H1 (cell line): ENCODE data around the gene LMX1B. TPM values are rescaled to one million over a fixed set of nuclear protein-coding genes. Genes with fewer than 3 reads are reported as not detected.

Experiments
- BRCA1 ChIP-seq: IDR thresholded peaks from 2 replicates; pipeline ENCODE4 v1.6.1; 2012; ENCODE audit warnings: low read depth, low read length, improper control_type of control experiment
- EGR1 ChIP-seq: IDR thresholded peaks from 2 replicates; pipeline ENCODE4 v1.6.1; 2011; ENCODE audit warnings: low read depth, low read length, borderline replicate concordance
- EP300 ChIP-seq, 2 experiments: IDR thresholded peaks; 1 replicate in 1 of 2; 2 replicates in 1 of 2; pipeline ENCODE4 v1.6.1; 2011 to 2012; ENCODE audit warnings: low read depth in 2 of 2, low read length in 2 of 2, mild to moderate bottlenecking in 2 of 2, borderline replicate concordance in 1 of 2, inconsistent platforms in 1 of 2, moderate library complexity in 1 of 2
- FOSL1 ChIP-seq: IDR thresholded peaks from 2 replicates; pipeline ENCODE4 v1.6.1; 2011; ENCODE audit warnings: mild to moderate bottlenecking, low read depth, low read length, moderate library complexity; ENCODE audit not compliant: insufficient read depth
- GTF2F1 ChIP-seq: IDR thresholded peaks from 2 replicates; pipeline ENCODE4 v1.6.1; 2012; ENCODE audit warnings: low read depth, low read length, improper control_type of control experiment, borderline replicate concordance
- HDAC2 ChIP-seq, 2 experiments: fragments of 300-600 bp in 1 of 2; sonication (generic) in 1 of 2; IDR thresholded peaks; 2 replicates each; pipeline ENCODE4 v1.6.1; 2011 to 2012; ENCODE audit warnings: low read depth in 2 of 2, low read length in 2 of 2, mild to moderate bottlenecking in 2 of 2, moderate library complexity in 2 of 2, borderline replicate concordance in 1 of 2, inconsistent platforms in 1 of 2
- JUN ChIP-seq: IDR thresholded peaks from 2 replicates; pipeline ENCODE4 v1.6.1; 2011; ENCODE audit warnings: low read depth, mild to moderate bottlenecking, improper control_type of control experiment, low read length
- KDM4A ChIP-seq: IDR thresholded peaks from one replicate; pipeline ENCODE4 v1.7.1; 2012; ENCODE audit warnings: low read depth, mild to moderate bottlenecking, moderate library complexity, low read length, inconsistent platforms; ENCODE audit not compliant: severe bottlenecking
- KDM5A ChIP-seq: fragments of 200-600 bp; IDR thresholded peaks from 2 replicates; pipeline ENCODE4 v1.7.1; 2012; ENCODE audit warnings: mild to moderate bottlenecking, low read length, inconsistent platforms, mixed read lengths
- MAFK ChIP-seq: IDR thresholded peaks from 2 replicates; pipeline ENCODE4 v1.6.1; 2012; ENCODE audit warnings: low read depth, mild to moderate bottlenecking, improper control_type of control experiment, low read length
- PHF8 ChIP-seq: fragments of 200-600 bp; sonication (generic); conservative IDR thresholded peaks from 2 replicates; pipeline ENCODE4 v1.7.1; 2012; ENCODE audit warnings: low read depth, mild to moderate bottlenecking, inconsistent platforms, low read length, moderate library complexity
- SAP30 ChIP-seq: fragments of 300-600 bp; sonication (generic); IDR thresholded peaks from 2 replicates; pipeline ENCODE4 v1.7.1; 2012; ENCODE audit warnings: low read length, moderate library complexity, mild to moderate bottlenecking, inconsistent platforms; ENCODE audit not compliant: insufficient read depth, insufficient replicate concordance
- SIX5 ChIP-seq: IDR thresholded peaks from 2 replicates; pipeline ENCODE4 v1.6.1; 2011; ENCODE audit warnings: mild to moderate bottlenecking, low read depth, low read length
- SP1 ChIP-seq: IDR thresholded peaks from 2 replicates; pipeline ENCODE4 v1.6.1; 2011; ENCODE audit warnings: low read depth, low read length
- SP2 ChIP-seq: IDR thresholded peaks from 2 replicates; pipeline ENCODE4 v1.6.1; 2012; ENCODE audit warnings: mild to moderate bottlenecking, low read length, inconsistent platforms
- SP4 ChIP-seq: IDR thresholded peaks from 2 replicates; pipeline ENCODE4 v1.6.1; 2012; ENCODE audit warnings: low read length, inconsistent platforms
- SUZ12 ChIP-seq: fragments of 200-600 bp; sonication (generic); IDR thresholded peaks from 2 replicates; pipeline ENCODE4 v1.6.1; 2012; ENCODE audit warnings: mild to moderate bottlenecking, inconsistent platforms, low read length, moderate library complexity, mixed read lengths
- TBP ChIP-seq: IDR thresholded peaks from 2 replicates; pipeline ENCODE4 v1.6.1; 2011; ENCODE audit warnings: low read depth, low read length, improper control_type of control experiment
- TCF12 ChIP-seq: IDR thresholded peaks from 2 replicates; pipeline ENCODE4 v1.6.1; 2011; ENCODE audit warnings: low read depth, mild to moderate bottlenecking, low read length
- TEAD4 ChIP-seq: IDR thresholded peaks from 2 replicates; pipeline ENCODE4 v1.6.1; 2012; ENCODE audit warnings: low read depth, low read length, inconsistent platforms, mixed read lengths
- ZNF274 ChIP-seq: IDR thresholded peaks from 2 replicates; pipeline ENCODE4 v1.7.0; 2012; ENCODE audit warnings: low read length, borderline replicate concordance; ENCODE audit errors: extremely low read depth
- polyA plus RNA-seq, 7 experiments: library from polyadenylated mRNA; depleted of rRNA in 3 of 7; stranded (reverse) in 5 of 7; unstranded in 2 of 7; fragments of >200 nt in 5 of 7; fragments of 200-250 nt in 2 of 7; gene quantifications; 1 replicate in 5 of 7; 2 replicates in 1 of 7; 4 replicates in 1 of 7; pipeline versions ENCODE4 v1.2.1 to v1.2.3, GENCODE V29; 2011 to 2013; ENCODE audit warnings: missing spikeins in 2 of 7, mixed read lengths in 2 of 7
- total RNA-seq: library from RNA; stranded (reverse); fragmentation: NEBNext Ultra II Directional; extraction: Animal tissue kit (Norgen Biotek cat#: 25700); gene quantifications from 2 replicates; pipeline ENCODE4 v1.2.1, GENCODE V29; 2021
- TF ChIP-seq, protein P1 (sequence below), 3 experiments: IDR thresholded peaks; 1 replicate in 2 of 3; 2 replicates in 1 of 3; pipeline versions ENCODE4 v1.5.1 to v1.6.1; 2011; ENCODE audit warnings: low read length in 3 of 3, mild to moderate bottlenecking in 3 of 3, inconsistent platforms in 2 of 3, low read depth in 1 of 3, moderate library complexity in 1 of 3; ENCODE audit not compliant: insufficient read depth in 1 of 3; ENCODE audit errors: control extremely low read depth in 1 of 3

LMX1B gene
- total and polyA plus RNA-seq, 2 of the 8 experiments (the other 6 are each of a cell fraction or from before 2014, with no cell fraction given): 0.09 to 0.37 TPM

DNA sequence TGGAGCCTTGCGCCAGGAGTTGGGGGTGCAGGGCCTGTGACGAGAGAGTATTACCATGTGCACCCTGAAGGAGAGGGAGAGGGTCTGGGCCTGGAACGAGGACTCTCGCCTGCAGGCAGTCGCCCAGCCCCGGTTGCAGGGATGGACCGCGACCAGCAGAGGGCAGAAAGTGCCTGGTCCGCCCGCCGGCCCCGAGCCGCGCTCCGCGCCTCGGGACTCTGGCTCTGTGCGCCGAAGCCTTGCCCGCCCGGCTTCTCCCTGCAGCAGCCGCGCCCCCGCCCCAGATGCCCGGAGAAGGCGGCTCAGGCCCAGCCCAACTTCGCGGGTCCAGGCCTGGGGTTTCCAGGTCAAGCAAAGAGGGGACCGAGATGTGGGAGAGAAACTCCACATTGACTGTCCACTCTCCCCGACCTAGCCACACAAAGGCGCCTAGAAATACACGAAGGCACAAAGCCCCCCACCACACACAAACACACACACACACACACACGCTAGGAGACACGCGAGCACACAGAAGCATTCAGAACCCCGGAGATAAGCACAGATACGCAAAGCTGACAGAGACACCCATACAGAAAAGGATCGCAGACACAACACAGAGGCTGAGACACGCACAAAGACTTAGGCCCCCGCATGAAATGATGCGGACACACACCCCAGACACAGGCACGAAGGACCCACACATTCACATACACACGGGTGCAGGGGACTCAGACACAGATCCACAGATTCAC, 2.0 kb upstream of the LMX1B start (continued):
- TF ChIP-seq TCF12: no peak
- TF ChIP-seq FOSL1: no peak
- no peak for TF ChIP-seq SIX5
- no peak for TF ChIP-seq SP2
- no peak for TF ChIP-seq SAP30
- TF ChIP-seq KDM5A: no peak
- TF ChIP-seq, protein P1, sequence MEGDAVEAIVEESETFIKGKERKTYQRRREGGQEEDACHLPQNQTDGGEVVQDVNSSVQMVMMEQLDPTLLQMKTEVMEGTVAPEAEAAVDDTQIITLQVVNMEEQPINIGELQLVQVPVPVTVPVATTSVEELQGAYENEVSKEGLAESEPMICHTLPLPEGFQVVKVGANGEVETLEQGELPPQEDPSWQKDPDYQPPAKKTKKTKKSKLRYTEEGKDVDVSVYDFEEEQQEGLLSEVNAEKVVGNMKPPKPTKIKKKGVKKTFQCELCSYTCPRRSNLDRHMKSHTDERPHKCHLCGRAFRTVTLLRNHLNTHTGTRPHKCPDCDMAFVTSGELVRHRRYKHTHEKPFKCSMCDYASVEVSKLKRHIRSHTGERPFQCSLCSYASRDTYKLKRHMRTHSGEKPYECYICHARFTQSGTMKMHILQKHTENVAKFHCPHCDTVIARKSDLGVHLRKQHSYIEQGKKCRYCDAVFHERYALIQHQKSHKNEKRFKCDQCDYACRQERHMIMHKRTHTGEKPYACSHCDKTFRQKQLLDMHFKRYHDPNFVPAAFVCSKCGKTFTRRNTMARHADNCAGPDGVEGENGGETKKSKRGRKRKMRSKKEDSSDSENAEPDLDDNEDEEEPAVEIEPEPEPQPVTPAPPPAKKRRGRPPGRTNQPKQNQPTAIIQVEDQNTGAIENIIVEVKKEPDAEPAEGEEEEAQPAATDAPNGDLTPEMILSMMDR (IDR thresholded peaks at IDR 0.05; ENCODE audit: control extremely low read depth in 1 of 3, insufficient read depth in 1 of 3, low read depth in 1 of 3, low read length in 3 of 3): peak in 2 of 3 experiments; percentile 87; a peak in 3 of 4 replicates
- TF ChIP-seq SP4: no peak
- no peak for TF ChIP-seq JUN
- peak; percentile 37; the same call in 1 of the 2 replicates for TF ChIP-seq EGR1
- TF ChIP-seq KDM4A: no peak
- no peak for TF ChIP-seq BRCA1
- peak; percentile 91; the same call in 1 of the 2 replicates for TF ChIP-seq SUZ12
- TF ChIP-seq SP1: no peak
- no peak for TF ChIP-seq MAFK
- no peak for TF ChIP-seq PHF8
- no peak for TF ChIP-seq TEAD4
- no peak for TF ChIP-seq HDAC2 (IDR thresholded peaks at IDR 0.05; ENCODE audit: borderline replicate concordance in 1 of 2, low read depth in 2 of 2, low read length in 2 of 2)
- TF ChIP-seq EP300 (IDR thresholded peaks at IDR 0.05; ENCODE audit: borderline replicate concordance in 1 of 2, low read depth in 2 of 2, low read length in 2 of 2): no peak; a peak in 1 of 3 replicates
- no peak for TF ChIP-seq GTF2F1
- no peak for TF ChIP-seq ZNF274
- peak; percentile 80 for TF ChIP-seq TBP
